GM18867 (cell line): Measurements from ENCODE around the gene KCNH1.
"Not testable (repeated sequence)": the region's sequence is repeated elsewhere in the genome, so short reads cannot be mapped to it uniquely, and the experiment has no call there.

Experiments used
- ATAC-seq: cut with Tn5 transposase; IDR thresholded peaks from one replicate; pipeline ENCODE4 v1.9.1; 2021; ENCODE audit warnings: mild to moderate bottlenecking, moderate library complexity; ENCODE audit not compliant: unreplicated experiment

Gene KCNH1

DNA sequence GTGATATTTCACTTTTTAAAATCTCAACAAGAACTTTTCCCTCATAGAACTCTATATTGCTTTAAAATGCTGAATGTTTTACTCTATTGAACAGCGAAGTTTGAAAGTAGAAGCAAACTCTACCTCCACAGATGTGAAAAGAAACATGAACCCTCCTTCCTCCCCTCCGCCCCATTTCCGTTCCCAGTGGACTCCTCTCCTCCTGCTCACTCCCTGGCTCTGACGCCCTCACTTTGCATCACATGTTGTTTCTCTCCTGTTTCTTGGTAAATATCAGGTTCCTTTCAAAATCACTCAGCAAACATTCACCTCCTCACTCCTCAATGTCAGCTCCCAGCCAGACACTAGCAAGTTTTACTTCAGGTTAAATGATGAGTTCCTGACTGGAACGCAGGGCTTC is 34.6 kb downstream of the KCNH1 start:
- ATAC-seq = no peak

DNA sequence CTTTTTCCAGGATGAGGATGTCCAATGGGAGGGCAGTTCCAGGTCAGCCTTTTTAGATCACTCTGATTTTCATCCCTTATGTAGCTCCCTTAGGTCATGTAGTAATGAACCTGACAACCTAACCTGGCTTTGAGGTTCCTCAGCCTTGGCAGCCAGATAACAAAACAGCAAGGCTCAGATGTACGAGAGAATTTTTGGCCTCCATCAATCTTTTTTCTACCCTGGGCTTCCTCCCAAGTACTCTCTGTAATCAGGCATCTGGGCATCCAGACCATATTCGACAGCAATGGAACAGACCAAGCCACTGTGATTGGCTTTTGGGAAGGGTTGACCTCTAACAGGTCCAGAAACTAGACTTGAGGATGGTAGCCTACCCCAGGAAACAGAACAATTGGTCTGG is 38.6 kb downstream of the KCNH1 start:
- ATAC-seq = no peak

DNA sequence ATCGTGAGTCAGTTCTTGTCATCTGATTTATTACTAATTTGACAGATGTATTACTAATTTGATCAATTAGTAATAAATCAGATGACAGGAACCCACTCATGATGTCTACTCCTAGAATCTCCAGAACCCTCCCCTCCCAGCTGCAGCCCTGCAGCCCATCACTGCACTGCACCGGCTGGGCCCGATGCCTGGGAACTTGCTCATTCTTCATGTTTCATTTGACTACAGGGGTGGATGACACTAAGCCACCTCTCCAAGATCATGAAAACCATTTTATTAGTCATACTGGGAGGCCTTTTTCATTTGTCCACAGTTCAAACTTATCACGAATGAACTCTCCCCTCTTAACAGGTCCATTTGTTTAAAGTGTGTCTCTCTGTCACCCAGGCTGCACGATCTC is 41.0 kb downstream of the KCNH1 start:
- no peak for ATAC-seq

DNA sequence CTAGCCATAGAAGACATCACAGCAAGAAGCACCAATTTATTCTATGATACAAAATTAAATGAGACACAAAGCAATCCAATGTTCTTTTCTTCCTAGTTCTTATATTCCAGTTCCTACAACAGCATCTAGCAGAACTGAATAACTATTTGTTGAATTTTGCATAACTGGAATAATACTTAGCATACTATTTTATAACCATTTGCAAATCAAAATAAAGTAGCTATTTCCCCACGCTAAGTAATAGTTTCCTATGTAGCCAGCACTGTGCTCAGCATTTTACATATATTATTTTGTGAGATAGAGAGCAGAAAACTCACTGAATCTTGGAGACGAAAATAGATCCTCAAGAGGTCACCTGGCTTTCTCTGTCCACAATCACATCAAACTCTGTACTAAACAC is 42.1 kb downstream of the KCNH1 start:
- no peak for ATAC-seq

DNA sequence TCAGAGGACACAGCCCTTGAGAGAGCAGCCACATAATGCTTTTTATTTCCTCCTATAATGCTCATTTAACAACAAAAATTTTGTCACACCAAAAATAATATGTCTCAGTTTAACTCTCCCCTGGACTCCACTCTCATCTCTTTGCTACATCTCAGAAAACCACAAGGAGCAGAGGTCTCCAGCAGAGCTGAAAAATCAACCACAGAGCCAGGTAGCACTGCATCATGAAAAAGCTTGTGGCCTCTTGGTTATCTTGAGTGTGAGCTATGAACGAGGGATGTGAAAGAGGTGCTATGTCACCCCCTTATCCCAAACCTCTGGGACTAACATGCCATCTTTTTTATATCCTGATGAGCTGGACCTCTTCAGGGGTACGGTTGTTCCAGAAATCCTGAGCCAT is 44.4 kb downstream of the KCNH1 start:
- ATAC-seq = no peak

DNA sequence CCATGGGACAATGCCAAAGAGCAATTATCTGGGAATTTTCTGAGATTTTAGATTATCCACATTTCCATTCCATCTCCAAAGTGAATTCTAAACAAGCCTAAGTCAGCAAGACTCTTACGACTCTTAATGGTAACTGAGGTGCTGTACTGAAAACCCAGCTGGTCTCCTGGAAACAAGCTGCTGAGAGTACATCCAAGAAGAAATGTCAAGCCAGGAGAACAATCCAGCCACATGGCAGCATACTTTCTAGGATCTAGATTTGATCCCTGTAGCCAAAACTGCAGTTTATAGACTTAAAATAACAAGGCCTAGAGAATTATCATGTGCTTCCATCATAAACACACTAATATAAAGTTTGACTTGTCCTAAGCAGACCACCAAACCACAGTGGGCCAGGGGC is 45.8 kb downstream of the KCNH1 start:
- ATAC-seq = no peak

DNA sequence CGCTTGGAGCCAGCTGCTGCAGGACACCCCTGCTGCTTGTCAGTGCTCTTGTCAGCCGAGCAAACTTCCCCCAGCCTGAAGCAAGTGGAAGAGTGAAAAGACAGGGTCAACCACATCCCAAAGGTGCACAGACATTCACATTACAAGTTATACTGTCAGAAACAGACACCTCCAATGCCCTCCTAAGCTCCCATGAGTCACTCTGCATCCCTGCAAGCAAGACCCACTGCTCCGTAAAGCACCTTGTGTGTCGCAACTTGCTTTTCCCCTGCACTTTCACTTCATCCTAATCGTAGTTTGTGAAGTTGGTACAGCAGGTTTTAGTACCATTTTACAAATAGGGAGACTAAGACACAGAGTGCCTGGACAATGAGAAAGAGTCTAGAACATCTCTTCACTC is 51.1 kb downstream of the KCNH1 start:
- ATAC-seq = no peak

DNA sequence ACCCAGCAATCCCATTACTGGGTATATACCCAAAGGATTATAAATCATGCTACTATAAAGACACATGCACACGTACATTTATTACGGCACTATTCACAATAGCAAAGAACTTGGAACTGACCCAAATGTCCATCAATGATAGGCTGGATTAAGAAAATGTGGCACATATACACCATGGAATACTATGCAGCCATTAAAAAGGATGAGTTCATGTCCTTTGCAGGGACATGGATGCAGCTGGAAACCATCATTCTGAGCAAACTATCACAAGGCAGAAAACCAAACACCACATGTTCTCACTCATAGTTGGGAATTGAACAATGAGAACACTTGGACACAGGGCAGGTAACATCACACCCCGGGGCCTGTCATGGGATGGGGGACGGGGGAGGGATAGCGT is 52.5 kb downstream of the KCNH1 start:
- ATAC-seq = not testable (repeated sequence)

DNA sequence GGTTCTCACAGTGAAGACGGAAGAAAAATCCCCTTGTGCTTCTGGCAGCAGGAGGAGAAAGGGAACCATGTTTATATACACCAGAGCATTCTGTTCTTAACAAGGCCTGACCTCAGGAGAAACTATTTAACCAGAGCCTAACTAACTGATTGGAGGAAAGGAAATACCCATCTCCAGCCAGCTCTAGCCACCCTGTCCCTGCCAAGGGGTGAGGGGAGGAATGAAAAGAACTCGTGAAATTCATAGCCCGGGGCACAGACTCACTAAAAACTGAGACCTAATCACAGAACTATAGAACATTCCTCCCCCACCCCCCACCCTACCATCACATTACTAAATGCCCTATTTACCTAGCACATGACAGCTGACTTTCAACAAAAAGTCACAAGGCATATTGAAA is 65.0 kb downstream of the KCNH1 start:
- no peak for ATAC-seq

DNA sequence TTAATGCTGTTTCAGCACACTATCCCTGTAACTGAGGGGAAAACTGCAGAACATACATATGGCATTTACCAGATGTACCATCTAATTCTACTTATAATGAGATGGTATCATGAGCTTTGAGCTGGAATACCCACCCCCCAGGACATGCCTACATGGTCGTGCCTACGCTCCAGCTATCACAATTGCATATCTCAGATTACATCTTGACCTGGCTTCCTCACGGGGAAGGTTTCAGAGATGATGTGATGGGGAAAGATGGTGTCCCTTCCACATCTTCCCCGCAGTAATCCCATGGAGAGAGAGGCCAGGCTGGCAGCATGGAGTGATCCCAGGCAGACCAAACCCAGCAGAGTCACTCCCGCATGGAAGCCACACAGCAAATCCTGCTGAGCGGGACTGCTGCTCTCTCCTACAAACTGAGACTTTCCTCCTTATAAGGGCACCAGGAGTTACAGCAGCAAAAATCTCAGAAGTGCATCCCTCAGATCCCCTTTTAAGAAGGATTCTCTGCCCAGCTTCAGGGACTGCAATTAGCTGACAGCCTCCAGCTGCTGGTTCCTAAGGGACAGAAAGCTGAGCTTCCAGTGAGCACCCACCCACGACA is 67.1 kb downstream of the KCNH1 start:
- ATAC-seq = no peak

DNA sequence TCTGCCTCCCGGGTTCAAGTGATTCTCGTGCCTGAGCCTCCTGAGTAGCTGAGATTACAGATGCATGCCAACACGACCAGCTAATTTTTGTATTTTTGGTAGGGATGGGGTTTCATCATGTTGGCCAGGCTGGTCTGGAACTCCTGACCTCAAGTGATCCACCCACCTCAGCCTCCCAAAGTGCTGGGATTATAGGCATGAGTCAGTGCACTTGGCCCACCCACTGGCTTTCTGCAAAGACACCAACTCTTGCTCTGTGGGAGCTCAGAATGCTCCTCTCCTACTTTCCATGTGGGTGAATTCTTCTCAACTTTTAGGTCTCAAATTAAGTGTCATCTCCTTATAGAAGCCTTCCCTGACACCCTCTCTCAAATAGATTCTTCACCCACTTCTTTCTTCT is 92.1 kb downstream of the KCNH1 start:
- ATAC-seq = not testable (repeated sequence)

DNA sequence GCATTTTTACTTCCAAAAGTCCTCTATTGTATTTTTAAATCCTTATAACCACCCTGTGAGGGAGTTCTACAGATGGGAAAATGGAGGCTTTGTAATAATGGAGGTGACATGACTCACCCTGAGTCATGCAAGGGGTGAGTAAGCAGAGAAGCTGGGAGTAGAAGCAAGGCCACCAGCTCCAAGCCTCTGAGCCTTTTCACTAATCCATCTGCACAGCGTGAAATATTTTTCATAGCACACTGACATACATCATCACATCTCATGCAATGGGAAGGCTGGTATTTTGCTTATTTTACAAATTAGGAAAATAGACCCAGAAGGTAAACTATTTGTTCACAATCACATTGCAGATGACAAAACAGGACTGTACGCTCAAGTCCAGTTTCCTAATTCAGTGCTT is 96.9 kb downstream of the KCNH1 start:
- no peak for ATAC-seq

DNA sequence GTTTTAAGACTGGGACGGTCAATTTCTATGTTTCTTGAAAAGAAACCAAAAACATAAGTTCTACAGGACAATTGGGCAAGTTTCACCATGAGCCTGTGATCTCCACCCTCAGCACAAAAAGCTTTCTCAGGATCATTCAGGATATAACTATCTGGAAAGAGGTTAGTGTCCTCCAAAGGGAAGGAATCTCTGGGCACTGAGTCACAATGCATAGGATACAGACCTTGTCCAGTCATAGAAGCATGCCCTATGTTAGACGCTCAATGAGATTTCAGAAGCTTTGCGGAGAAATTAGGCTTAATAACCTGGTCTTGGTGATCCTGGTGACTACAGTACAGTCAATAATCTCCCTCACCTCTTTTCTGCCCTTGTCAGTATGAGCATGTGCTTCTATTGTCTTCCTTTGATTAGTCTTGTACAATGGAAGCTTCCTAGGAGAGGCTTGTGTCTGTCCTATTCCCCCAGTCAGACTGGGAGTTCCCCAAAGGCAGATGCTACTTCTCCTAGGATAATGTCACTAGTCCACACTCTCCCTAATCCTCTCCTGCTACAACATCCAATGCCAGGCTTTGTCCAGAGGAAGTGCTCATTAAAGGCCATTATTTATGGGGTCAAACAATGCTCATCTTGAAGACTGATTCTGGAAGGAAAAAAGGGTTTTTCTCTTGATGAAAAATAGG is 97.4 kb downstream of the KCNH1 start:
- no peak for ATAC-seq

DNA sequence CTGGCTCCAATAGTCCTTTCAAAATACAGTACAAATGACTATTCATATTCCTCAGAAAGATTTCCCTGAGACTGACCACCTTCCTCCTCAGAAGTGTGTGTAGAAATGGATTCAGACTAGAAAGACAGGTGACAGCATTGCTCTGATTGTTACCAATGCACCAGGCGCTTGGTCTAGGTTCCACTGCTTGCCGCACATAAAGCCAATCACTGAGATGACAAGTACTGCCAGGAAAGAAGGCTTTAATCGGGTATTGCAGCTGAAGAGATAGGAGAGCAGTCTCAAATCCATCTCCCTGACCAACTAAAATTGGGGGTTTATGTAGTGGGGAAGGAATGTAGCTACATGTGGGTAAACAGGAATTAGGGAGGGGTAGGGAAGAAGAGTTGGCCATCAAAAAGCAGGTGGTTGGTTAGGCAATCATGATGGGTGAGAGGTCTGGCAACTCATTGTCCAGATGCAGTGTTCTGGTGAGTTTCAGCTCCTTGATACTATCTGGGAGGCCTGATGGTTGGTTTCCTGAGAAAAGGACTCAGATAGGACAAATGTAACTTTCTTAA is 98.0 kb downstream of the KCNH1 start:
- ATAC-seq = no peak

DNA sequence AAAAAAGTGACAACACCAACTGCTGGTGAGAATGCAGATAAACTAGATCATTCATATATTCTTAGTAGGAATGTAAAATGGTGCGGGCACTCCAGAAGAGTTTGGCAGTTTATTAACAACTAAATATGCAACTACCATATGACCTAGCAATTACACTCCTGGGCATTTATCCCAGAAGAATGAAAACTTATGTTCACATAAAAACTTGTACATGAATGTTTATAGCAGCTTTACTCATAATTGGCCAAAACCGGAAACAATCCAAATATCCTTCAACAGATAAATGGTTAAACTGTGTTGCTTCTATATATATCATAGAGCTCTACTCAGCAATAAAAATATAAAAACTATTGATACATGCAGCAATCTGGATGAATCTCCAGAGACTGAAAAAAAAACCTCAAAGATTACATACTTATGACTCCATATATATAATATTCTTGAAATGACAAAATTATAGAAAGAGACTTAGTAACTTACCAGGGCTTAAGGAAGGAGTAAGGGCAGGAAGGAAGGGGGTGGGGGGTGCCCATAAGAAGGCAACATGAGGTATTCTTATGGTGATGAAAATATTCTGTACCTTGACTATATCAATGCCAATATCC is 99.9 kb downstream of the KCNH1 start:
- ATAC-seq = no peak

DNA sequence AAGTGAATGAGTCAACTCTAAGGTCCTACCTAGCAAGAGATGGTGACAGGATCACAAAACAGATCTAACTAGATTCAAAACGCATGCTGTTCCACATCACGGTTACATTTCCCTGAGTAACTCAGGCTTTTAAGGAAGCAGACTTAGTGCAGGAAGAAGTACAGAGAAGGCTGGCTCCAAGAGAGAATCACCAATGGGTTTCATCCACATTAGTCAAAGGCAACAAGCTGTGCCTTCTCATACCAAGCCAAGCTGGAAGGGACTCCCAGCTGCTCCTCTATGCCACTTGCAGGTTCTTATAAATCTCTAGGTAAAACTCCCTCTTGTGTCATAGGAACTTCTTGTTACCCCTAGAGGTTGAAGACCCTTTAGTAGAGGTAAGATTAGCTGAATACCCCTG is 109.0 kb downstream of the KCNH1 start:
- ATAC-seq = no peak

DNA sequence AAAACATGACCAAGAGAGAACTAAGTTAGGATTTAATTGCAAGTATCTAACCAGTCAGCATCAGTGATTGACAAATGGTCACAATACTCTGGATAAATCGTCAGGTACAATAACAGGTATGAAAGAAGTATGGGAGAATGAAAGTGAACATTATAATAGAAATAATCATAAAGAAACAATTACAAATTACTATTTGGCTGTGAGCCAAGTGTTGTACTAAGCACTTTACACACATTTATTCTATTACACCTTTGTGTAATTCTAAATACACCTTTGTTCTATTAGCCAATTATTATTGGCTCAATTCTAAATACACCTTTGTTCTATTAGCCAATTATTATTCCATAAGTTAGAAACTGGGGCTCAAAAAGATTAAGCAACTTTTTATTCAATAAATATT is 114.7 kb downstream of the KCNH1 start:
- no peak for ATAC-seq

DNA sequence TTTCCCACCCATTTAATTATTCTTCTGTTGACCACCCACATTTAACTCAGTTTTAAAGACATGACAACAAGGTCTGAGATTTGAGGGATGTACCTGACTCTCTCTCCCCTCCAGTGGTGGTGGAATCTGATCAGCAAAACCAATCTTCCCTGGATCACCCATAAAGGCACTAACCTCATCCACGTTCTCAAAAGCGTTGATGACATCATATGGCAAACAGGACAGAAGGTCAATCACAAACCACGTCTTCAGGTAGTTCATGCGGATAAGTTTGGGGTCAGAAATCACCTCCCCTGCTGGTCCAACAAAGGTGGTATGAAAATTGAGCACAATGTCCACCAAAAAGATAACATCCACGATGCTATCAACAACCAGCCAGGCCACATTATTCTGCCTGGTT is 115.3 kb downstream of the KCNH1 start:
- no peak for ATAC-seq

DNA sequence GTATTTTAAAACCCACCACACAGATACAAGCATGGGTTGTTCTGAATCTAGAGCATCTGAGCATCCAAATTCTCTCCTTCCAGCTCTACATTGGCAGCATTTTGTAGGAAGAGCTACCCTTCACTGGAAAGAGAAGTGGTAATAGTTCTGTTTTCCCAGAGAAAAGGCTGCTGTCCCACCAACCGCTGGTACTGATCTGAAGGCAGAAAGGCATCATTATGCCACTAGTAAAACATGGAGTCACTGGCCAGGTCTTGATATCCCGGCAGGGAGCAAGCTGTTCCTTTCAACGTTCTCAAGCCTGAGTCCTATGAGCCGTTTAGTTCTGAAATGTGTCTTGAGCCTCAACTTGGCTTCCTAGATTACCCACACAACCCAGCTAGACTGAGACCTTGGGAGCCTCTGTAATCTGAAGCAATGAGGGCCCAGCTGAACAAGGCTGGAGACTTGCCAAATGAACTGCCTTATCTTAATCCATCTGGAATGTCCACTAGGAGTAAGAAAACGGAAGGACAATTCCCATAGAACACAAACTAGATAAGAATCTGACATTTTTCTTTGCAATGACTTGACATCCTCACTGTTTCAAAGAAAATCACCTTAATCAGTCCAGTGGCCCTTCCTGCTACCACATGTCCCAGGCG is 116.8 kb downstream of the KCNH1 start:
- ATAC-seq = no peak

DNA sequence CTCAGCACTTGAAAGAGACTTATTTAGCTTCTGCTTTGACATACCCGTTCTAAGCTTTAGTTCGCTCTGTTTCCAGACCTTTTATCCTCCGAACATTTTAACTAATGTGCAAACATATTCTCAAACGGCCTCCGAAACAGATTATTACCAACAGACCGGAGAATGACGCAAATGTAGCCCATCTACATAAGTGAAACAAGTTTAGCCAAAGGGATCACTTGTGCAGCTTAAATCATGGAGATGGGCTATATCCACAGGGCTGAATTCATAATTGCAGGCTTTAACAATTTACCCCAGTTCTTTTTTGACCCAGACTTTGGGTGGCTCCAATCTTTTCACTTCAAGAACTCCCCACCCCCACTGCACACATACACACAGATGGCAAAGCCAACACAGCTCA is 119.7 kb downstream of the KCNH1 start:
- no peak for ATAC-seq

DNA sequence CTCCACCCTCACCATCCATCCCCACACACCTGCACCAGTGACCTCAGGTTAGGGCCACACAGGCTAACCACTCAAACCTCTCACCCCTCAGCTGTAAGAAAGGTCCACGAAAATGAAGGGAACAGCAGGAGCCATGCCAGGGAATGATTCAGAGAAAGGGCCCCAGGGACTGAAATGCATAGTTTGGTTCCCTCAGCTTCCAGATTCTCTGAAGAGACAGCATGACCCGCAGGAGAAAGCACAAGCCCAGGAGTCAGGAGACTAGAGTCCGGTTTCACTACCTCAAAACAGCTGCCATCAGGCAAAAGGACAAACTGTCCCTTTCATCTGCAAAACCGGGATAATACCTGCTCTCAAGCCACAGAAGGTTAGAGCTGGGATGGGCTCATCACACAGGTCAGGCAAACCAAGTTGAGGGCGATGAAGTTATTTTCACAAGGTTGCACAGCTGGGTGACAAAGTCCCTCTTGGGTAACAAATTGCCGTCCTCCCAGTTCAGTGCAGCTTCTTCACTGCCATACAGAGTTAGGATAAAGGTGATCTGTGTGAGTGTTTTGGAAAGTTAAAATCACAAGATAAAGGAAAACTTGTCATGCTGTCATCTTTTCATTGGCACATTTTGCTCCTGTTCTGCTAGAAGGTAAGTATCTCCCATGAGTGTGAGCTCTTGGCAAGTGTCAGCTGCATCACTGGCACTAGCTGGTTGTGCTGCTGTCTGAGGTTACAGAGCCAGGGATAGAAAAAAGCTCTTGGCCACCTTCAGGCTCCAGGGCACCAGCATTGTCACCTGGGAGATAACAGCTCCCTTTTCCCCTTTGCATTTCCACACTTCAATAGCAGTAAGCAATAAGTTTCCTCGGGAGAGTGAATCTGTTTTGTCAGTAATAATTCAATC is 120.4 kb downstream of the KCNH1 start:
- ATAC-seq = no peak
